HCT116 (cell line): ENCODE data around the gene COPG2. TPM values are rescaled to one million over a fixed set of nuclear protein-coding genes. Genes with fewer than 3 reads are reported as not detected.

Experiments
- ATAC-seq: fragments of 200-7000 bp; cut with Tn5 transposase; 2 replicates; pipeline ENCODE4 v1.9.1; 2020; ENCODE audit warnings: mild to moderate bottlenecking, moderate library complexity
- BruUV-seq: library from RNA; stranded (reverse); fragments of 400-500 nt; replicated peaks from 2 replicates; lab custom pipeline; 2021; lab: Mats Ljungman, UMichigan
- CTCF ChIA-PET: fragments of 300-600 bp; sonication (Branson Sonifier 250); formaldehyde crosslinking; loops from one replicate; lab custom pipeline; 2021; ENCODE audit warnings: antibody characterized with exemption; lab: Charles Lee
- POLR2A ChIA-PET: fragments of 300-600, 350-600 bp; sonication (Branson Sonifier 250); formaldehyde crosslinking; loops from one replicate; lab custom pipeline; 2021; ENCODE audit warnings: antibody characterized with exemption; lab: Charles Lee
- RAD21 ChIA-PET, 2 experiments: fragments of 300-600 bp; sonication (Branson Sonifier 250); formaldehyde crosslinking; loops; one replicate each; lab custom pipeline; 2023; ENCODE audit warnings: low total read pairs in 2 of 2; ENCODE audit not compliant: uncharacterized antibody in 2 of 2, unreplicated experiment in 2 of 2, low non-redundant PET in 1 of 2; lab: Charles Lee
- DNase-seq: peaks from one replicate; pipeline ENCODE4 v3.0.0-alpha.2; 2010; ENCODE audit warnings: low read depth, low spot score
- H2AFZ ChIP-seq: fragments of 200-600 bp; shearing (Covaris generic), sonication (generic); 2 replicates; pipeline ENCODE4 v1.6.1; 2017; ENCODE audit warnings: low read depth, mixed run types, mixed read lengths, antibody characterized with exemption, low read length; ENCODE audit not compliant: poor library complexity, severe bottlenecking
- H3K27ac ChIP-seq: 2 replicates; pipeline ENCODE4 v1.5.1; 2012; ENCODE audit warnings: low read depth, low read length
- H3K27me3 ChIP-seq: fragments of 200-600 bp; sonication (generic); 2 replicates; pipeline ENCODE4 v1.6.1; 2016; ENCODE audit warnings: mixed run types, low read length, mixed read lengths; ENCODE audit not compliant: insufficient read depth
- H3K36me3 ChIP-seq, 2 experiments: fragments of 200-500 bp in 1 of 2; fragments of 200-600 bp in 1 of 2; sonication (Bioruptor generic) in 1 of 2; sonication (generic) in 1 of 2; 2 replicates each; pipeline versions ENCODE4 v1.5.1 to v1.6.1; 2014 to 2016; ENCODE audit warnings: low read length in 2 of 2, inconsistent platforms in 1 of 2, mixed read lengths in 1 of 2, mixed run types in 1 of 2; ENCODE audit not compliant: insufficient read depth in 2 of 2, control insufficient read depth in 1 of 2
- H3K4me1 ChIP-seq, 2 experiments: fragments of 200-600 bp in 1 of 2; sonication (generic) in 1 of 2; 2 replicates each; pipeline versions ENCODE4 v1.5.1 to v1.6.1; 2012 to 2017; ENCODE audit warnings: low read length in 2 of 2, inconsistent platforms in 1 of 2, mild to moderate bottlenecking in 1 of 2, mixed read lengths in 1 of 2, mixed run types in 1 of 2, moderate library complexity in 1 of 2; ENCODE audit not compliant: insufficient read depth in 2 of 2, control insufficient read depth in 1 of 2
- H3K4me2 ChIP-seq: fragments of 200-600 bp; sonication (generic); 2 replicates; pipeline ENCODE4 v1.6.1; 2017; ENCODE audit warnings: mixed run types, low read length, mixed read lengths
- H3K4me3 ChIP-seq, 2 experiments: fragments of 200-600 bp in 1 of 2; sonication (generic) in 1 of 2; replicated peaks in 1 of 2; 2 replicates each; pipeline ENCODE4 v1.5.1; 2011 to 2016; ENCODE audit warnings: low read length in 2 of 2, control low read depth in 1 of 2, low read depth in 1 of 2, mild to moderate bottlenecking in 1 of 2, mixed read lengths in 1 of 2, mixed run types in 1 of 2
- H3K79me2 ChIP-seq: fragments of 200-600 bp; sonication (generic); 2 replicates; pipeline ENCODE4 v1.6.1; 2017; ENCODE audit warnings: mild to moderate bottlenecking, mixed run types, low read length, moderate library complexity, mixed read lengths; ENCODE audit not compliant: insufficient read depth
- H3K9ac ChIP-seq: fragments of 200-600 bp; sonication (generic); 2 replicates; pipeline ENCODE4 v1.6.1; 2016; ENCODE audit warnings: low read length, mixed read lengths
- H3K9me2 ChIP-seq: fragments of 200-600 bp; sonication (generic), shearing (Covaris generic); 2 replicates; pipeline ENCODE4 v1.6.1; 2017; ENCODE audit warnings: mixed run types, mild to moderate bottlenecking, moderate library complexity; ENCODE audit not compliant: insufficient read depth
- H3K9me3 ChIP-seq, 2 experiments: fragments of 200-500 bp in 1 of 2; fragments of 200-600 bp in 1 of 2; sonication (Bioruptor generic) in 1 of 2; sonication (generic) in 1 of 2; 2 replicates each; pipeline ENCODE4 v1.6.1; 2014 to 2017; ENCODE audit warnings: low read length in 2 of 2, mixed read lengths in 2 of 2, inconsistent platforms in 1 of 2, low read depth in 1 of 2, mild to moderate bottlenecking in 1 of 2, mixed run types in 1 of 2, moderate library complexity in 1 of 2; ENCODE audit not compliant: control insufficient read depth in 1 of 2, insufficient read depth in 1 of 2
- H4K20me1 ChIP-seq: fragments of 200-600 bp; sonication (generic), shearing (Covaris generic); 2 replicates; pipeline ENCODE4 v1.6.1; 2017; ENCODE audit warnings: mixed run types, mild to moderate bottlenecking, moderate library complexity; ENCODE audit not compliant: insufficient read depth
- CBX3 ChIP-seq: IDR thresholded peaks from 2 replicates; pipeline ENCODE4 v1.6.1; 2012; ENCODE audit warnings: low read depth
- CEBPB ChIP-seq: IDR thresholded peaks from 2 replicates; pipeline ENCODE4 v1.6.1; 2012; ENCODE audit warnings: low read depth
- EGR1 ChIP-seq: IDR thresholded peaks from 2 replicates; pipeline ENCODE4 v1.6.1; 2012; ENCODE audit warnings: low read depth
- SIN3A ChIP-seq: IDR thresholded peaks from 2 replicates; pipeline ENCODE4 v1.6.1; 2012; ENCODE audit warnings: low read depth
- SRF ChIP-seq: IDR thresholded peaks from 2 replicates; pipeline ENCODE4 v1.6.1; 2012; ENCODE audit warnings: low read depth
- TCF7L2 ChIP-seq: IDR thresholded peaks from 2 replicates; pipeline ENCODE4 v1.7.0; 2011; ENCODE audit warnings: borderline replicate concordance, inconsistent platforms; ENCODE audit not compliant: insufficient read depth, insufficient read length; ENCODE audit errors: extremely low read depth
- ZNF274 ChIP-seq: fragments of 200-500 bp; sonication (Bioruptor generic); IDR thresholded peaks from 2 replicates; pipeline ENCODE4 v1.6.1; 2014; ENCODE audit warnings: mild to moderate bottlenecking, low read depth, low read length, inconsistent platforms
- intact Hi-C: fragments of 100-400 bp; cut with micrococcal nuclease; formaldehyde crosslinking; loops from 2 replicates; pipeline ENCODE4 v1.10.0; 2022
- total RNA-seq: library from RNA; stranded (reverse); gene quantifications from one replicate; pipeline ENCODE4 v1.2.1, GENCODE V29; 2021; ENCODE audit not compliant: unreplicated experiment
- TF ChIP-seq, protein P1 (sequence below): IDR thresholded peaks from 2 replicates; pipeline ENCODE4 v1.6.1; 2012; ENCODE audit warnings: low read depth
- TF ChIP-seq, protein P2 (sequence below), 3 experiments: fragments of 200-600 bp in 1 of 3; sonication (generic) in 1 of 3; IDR thresholded peaks in 2 of 3; conservative IDR thresholded peaks in 1 of 3; 2 replicates each; pipeline ENCODE4 v1.5.1; 2012 to 2017; ENCODE audit warnings: low read depth in 2 of 3, low read length in 2 of 3, antibody characterized with exemption in 1 of 3, borderline replicate concordance in 1 of 3, control low read depth in 1 of 3, mild to moderate bottlenecking in 1 of 3, mixed read lengths in 1 of 3, mixed run types in 1 of 3, moderate library complexity in 1 of 3; ENCODE audit not compliant: insufficient read depth in 1 of 3

COPG2 gene
- total RNA-seq, 1 experiment from 2014 or later: 31.0 TPM

DNA sequence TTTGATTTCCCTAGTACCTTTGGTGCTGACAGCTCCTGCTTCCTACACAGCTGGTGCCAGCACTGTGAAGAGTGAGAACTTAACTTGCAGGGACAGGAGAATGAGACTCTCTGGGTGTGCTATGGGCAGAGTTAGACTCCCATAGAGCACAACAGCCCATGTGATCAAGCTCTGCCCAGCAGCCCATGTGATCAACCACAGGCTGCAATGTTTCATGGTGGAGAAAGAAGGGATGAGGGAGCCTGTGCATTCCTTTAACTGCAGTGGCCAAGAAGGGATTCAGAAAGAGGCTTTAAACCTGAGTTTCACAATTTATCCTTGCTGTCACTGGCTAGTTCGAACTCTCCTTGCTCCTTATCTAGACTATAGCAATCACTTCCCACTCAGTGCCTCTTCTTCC lies 186.7 kb downstream of the COPG2 start:
- TF ChIP-seq CBX3 (no peak), SIN3A (no peak), ZNF274 (no peak), CEBPB (no peak), EGR1 (no peak), TCF7L2 (no peak), SRF (no peak)
- TF ChIP-seq, protein P1, sequence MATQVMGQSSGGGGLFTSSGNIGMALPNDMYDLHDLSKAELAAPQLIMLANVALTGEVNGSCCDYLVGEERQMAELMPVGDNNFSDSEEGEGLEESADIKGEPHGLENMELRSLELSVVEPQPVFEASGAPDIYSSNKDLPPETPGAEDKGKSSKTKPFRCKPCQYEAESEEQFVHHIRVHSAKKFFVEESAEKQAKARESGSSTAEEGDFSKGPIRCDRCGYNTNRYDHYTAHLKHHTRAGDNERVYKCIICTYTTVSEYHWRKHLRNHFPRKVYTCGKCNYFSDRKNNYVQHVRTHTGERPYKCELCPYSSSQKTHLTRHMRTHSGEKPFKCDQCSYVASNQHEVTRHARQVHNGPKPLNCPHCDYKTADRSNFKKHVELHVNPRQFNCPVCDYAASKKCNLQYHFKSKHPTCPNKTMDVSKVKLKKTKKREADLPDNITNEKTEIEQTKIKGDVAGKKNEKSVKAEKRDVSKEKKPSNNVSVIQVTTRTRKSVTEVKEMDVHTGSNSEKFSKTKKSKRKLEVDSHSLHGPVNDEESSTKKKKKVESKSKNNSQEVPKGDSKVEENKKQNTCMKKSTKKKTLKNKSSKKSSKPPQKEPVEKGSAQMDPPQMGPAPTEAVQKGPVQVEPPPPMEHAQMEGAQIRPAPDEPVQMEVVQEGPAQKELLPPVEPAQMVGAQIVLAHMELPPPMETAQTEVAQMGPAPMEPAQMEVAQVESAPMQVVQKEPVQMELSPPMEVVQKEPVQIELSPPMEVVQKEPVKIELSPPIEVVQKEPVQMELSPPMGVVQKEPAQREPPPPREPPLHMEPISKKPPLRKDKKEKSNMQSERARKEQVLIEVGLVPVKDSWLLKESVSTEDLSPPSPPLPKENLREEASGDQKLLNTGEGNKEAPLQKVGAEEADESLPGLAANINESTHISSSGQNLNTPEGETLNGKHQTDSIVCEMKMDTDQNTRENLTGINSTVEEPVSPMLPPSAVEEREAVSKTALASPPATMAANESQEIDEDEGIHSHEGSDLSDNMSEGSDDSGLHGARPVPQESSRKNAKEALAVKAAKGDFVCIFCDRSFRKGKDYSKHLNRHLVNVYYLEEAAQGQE: no peak
- TF ChIP-seq, protein P2, sequence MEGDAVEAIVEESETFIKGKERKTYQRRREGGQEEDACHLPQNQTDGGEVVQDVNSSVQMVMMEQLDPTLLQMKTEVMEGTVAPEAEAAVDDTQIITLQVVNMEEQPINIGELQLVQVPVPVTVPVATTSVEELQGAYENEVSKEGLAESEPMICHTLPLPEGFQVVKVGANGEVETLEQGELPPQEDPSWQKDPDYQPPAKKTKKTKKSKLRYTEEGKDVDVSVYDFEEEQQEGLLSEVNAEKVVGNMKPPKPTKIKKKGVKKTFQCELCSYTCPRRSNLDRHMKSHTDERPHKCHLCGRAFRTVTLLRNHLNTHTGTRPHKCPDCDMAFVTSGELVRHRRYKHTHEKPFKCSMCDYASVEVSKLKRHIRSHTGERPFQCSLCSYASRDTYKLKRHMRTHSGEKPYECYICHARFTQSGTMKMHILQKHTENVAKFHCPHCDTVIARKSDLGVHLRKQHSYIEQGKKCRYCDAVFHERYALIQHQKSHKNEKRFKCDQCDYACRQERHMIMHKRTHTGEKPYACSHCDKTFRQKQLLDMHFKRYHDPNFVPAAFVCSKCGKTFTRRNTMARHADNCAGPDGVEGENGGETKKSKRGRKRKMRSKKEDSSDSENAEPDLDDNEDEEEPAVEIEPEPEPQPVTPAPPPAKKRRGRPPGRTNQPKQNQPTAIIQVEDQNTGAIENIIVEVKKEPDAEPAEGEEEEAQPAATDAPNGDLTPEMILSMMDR (IDR thresholded peaks at IDR 0.05 in 2 of 3, conservative IDR thresholded peaks at IDR 0.05 in 1 of 3; ENCODE audit: borderline replicate concordance in 1 of 3, insufficient read depth in 1 of 3, low read depth in 2 of 3, low read length in 2 of 3): no peak
- ATAC-seq: no peak
- intact Hi-C loops: loop anchor here (10.0 kb wide), 1 partner anchor 207 kb away; no protein-coding TSS in a partner anchor

More for the DNA sequence above, 186.7 kb downstream of the COPG2 start:
- no TSS peak for BruUV-seq
- CTCF ChIA-PET: no interaction called here
- no peak overlapping the region for H3K9ac ChIP-seq
- POLR2A ChIA-PET: no interaction called here
- RAD21 ChIA-PET: no interaction called here
- peaks cover 5% of the 10 kb centered on the region; the same call in 1 of the 2 replicates for H3K79me2 ChIP-seq
- no peaks in the 10 kb centered on the region for H3K9me2 ChIP-seq
- H3K9me3 ChIP-seq: no peaks in the 10 kb centered on the region
- H4K20me1 ChIP-seq: no peaks in the 10 kb centered on the region
- H2AFZ ChIP-seq: no peak overlapping the region
- no peak for DNase-seq
- no peak overlapping the region for H3K4me2 ChIP-seq
- H3K27ac ChIP-seq: no peak overlapping the region
- no peak overlapping the region for H3K4me3 ChIP-seq
- H3K27me3 ChIP-seq: no peaks in the 10 kb centered on the region
- no peaks in the 10 kb centered on the region for H3K36me3 ChIP-seq
- H3K4me1 ChIP-seq: peaks cover 0 to 15% of the 10 kb centered on the region in 2 experiments; a peak in 1 of 4 replicates
